ENCODE data around the gene SRRM3.
"Not testable (repeated sequence)": the region's sequence is repeated elsewhere in the genome, so short reads cannot be mapped to it uniquely, and the experiment has no call there.

SRRM3 gene

DNA sequence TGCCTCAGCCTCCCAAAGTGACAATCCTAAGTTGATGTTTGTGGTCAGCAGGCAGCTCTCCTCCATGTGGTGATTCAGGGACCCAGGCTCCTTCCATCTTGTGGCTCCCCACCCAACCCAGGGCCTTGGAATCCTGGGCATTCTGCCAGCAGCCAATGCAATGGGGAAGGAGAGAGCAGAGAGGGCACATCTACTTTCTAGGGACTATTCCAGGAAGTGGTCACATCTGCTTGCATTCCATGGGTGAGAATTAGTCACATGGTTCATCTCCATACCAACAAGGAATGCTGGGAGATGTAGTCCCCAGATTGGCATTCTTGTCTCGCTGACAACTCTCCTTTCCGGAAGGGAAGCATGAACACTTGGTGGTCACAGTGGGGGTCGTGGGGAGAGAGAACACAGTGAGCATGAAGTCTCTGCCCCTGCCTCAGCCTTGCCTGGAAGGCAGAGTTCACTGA, 9.9 kb upstream of the SRRM3 start:
- DNase-seq: peak; percentile 16 to 32 (median 17)

- DNase-seq: no peak
These were observed 8.2 kb upstream of the SRRM3 start for GRCh38 chr7:76193466-76193865.

DNA sequence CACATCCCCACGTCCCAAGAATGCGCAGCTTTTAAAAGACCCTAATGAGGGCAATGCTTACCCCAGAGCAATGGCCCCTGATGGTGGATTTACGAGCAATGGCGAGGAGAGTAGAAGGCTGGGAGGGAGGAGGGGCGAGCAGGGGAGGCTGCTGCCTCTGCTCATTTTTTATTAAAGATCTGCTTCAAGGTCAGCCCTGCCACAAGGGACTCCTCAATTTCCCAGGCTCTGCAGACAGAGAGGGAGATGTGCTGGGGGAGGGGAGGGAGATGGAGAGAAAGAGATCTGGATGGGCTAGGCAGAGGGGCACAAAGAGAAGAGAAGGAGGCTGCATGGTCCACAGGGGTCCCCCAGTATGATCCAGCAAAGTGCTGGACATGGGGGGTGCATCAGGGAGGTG, 7.8 kb upstream of the SRRM3 start:
- DNase-seq: no peak

GRCh38 chr7:76196786-76197185, 4.9 kb upstream of the SRRM3 start:
- DNase-seq: no peak

DNA sequence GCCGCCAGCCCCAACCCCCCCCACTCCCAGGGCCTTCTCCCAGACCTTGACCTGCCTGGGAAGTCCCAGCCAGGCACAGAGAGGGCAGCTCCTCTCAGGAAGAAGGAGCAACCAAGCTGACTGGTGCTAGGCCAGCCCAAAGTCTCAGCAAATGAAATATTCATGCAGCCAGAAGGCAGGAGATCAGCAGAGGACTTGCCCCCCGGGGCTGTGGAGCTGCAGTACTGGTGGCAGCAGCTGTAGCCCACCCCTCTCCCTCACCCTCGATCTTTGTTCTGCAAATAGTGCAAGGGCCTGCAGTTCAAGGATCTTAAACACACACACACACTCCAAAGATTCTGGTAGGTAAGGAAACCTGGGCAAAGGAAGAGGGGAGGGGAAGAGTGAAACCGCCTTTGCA, 3.5 kb upstream of the SRRM3 start:
- no peak for DNase-seq

GRCh38 chr7:76202666-76203030, 952 bp downstream of the SRRM3 start:
- DNase-seq: no peak

GRCh38 chr7:76204147-76204546, 2.5 kb downstream of the SRRM3 start:
- DNase-seq: no peak

DNA sequence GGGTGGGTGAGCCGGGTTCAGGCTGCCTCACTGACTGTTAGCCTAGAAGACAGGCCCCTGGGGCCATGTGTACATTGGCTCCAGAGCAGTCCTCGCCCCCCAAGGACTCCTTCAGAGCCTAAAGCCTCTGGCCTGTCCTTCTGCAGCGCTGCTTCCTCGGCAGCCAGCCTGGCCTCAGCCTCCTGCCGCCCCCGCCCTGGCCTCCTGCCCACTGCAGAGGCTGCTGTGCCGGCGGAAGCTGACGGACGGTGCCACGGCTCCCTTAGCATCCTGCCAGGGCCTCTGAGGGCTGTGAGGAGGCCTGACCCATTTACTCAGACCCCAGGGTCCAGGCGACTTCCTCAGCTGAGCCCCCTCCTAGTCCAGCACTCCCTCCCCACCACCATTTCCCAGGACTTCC, 4.9 kb downstream of the SRRM3 start:
- DNase-seq: no peak

- DNase-seq: no peak
These were observed 7.6 kb downstream of the SRRM3 start for GRCh38 chr7:76209310-76209709.

DNA sequence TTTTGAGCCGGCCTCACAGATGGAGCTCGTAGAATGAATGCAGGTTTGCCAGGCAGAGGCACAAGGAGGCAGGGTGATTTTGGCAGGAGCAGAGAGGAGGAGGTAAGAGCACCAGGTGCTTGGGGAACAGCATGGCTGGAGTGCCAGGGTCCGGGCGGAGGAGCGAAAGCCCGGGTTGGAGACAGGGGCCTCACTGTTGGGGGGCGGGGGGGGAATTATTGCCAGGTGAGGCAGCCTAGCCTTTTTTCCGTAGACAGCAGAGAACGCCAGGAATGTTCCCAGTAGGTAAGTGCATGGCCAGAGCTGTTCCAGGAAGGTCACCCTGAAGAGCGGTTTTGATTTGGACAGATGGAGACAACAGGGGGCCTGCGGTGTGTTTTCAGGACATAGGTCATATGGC, 9.5 kb downstream of the SRRM3 start:
- DNase-seq: no peak

DNA sequence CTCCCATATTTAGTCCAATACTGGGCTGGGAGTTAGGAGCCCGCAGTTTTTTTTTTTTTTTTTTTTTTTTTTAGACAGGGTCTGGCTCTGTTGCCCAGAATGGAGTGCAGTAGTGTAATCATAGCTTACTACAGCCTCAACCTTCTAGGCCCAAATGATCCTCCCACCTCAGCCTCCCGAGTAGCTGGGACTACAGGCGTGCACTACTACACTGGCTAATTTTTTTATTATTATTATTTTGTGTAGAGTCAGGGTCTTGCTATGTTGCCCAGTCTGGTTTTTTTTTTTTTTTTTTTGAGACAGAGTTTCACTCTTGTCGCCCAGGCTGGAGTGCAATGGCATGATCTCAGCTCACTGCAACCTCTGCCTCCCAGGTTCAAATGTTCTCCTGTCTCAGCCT, 13.7 kb downstream of the SRRM3 start:
- DNase-seq: not testable (repeated sequence)

- DNase-seq: no peak
These were observed 14.8 kb downstream of the SRRM3 start for GRCh38 chr7:76216381-76217082.

GRCh38 chr7:76217942-76218566, 16.4 kb downstream of the SRRM3 start:
- no peak for DNase-seq

GRCh38 chr7:76220185-76221057, 18.7 kb downstream of the SRRM3 start:
- DNase-seq: peak in 1 of 3 donors; percentile 38

DNA sequence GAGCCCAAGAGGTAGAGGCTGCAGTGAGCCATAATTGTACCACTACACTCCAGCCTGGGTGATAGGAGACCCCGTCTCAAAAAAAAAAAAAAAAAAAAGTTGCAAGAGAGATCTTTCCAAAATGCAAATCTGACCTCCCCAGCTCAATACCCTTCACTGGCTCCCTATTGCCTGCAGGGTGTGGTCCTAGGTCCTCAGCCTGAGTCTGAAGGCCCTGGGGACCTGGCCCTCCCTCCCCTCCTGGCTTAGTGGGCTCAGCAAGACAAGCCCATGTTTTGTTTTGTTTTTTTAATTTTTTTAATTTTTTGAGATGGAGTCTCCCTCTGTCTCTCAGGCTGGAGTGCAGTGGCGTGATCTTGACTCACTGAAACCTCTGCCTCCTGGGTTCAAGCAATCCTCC, 20.6 kb downstream of the SRRM3 start:
- no peak for DNase-seq

DNA sequence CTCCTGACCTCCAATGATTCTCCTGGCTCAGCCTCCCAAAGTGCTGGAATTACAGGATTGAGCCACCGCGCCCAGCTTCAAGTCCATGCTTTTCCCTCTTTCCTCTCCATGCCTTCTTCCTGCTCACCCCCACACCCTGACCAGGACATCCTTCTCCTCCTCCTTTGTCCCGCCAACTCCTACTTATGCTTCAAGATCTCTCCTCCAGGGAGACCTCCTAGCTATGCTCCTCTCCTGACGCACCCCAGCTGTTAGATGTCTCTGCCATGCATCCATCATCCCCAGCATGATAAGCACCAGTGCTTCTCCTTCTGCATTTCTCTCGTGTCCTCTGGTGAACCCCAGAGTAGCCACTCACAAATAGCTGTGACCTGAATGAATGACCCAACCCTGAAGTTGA, 21.1 kb downstream of the SRRM3 start:
- DNase-seq: no peak

GRCh38 chr7:76223286-76223972, 21.7 kb downstream of the SRRM3 start:
- DNase-seq: no peak

- DNase-seq: no peak
These were observed 23.0 kb downstream of the SRRM3 start for GRCh38 chr7:76224695-76225094.

GRCh38 chr7:76225379-76225778, 23.7 kb downstream of the SRRM3 start:
- DNase-seq: peak; percentile 27 to 65 (median 42)

- DNase-seq: no peak
These were observed 24.3 kb downstream of the SRRM3 start for GRCh38 chr7:76225951-76226350.

DNA sequence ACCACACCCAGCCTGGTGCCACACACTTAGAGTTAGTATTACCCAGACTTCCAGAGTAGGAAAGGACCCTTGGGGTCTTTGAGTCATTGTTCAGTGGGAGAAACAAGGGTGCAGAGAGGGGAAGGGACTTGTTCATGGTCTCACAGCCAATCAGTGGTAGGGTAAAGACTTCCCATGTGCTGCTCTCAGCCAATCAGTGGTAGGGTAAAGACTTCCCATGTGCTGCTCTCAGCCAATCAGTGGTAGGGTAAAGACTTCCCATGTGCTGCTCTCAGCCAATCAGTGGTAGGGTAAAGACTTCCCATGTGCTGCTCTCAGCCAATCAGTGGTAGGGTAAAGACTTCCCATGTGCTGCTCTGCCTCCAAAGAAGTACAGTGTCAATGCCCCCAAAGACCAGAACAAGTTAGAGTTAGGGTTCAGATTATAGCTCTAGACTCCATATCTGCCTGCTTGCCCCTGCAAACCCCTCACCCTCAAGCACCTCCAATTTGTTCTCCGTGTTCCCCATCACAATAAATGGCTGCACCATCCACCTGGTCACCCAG, 25.3 kb downstream of the SRRM3 start:
- not testable (repeated sequence) for DNase-seq

GRCh38 chr7:76230214-76230613, 28.5 kb downstream of the SRRM3 start:
- no peak for DNase-seq

- no peak for DNase-seq
These were observed 29.4 kb downstream of the SRRM3 start for GRCh38 chr7:76231071-76231470.
